Hepatocyte (in vitro differentiated cells): ENCODE data around the gene ZPLD1. TPM values are rescaled to one million over a fixed set of nuclear protein-coding genes. Genes with fewer than 3 reads are reported as not detected.

ENCODE experiments used
- DNase-seq: peaks from one replicate; pipeline ENCODE4 v3.0.0-alpha.2; 2016; ENCODE audit warnings: low spot score
- H2AFZ ChIP-seq: fragments of 200-600 bp; sonication (generic); 2 replicates; pipeline ENCODE4 v1.6.0; 2016; ENCODE audit warnings: antibody characterized with exemption, mild to moderate bottlenecking
- H3K27ac ChIP-seq: fragments of 200-600 bp; sonication (generic); 2 replicates; pipeline ENCODE4 v1.5.1; 2016; ENCODE audit warnings: mild to moderate bottlenecking
- H3K27me3 ChIP-seq: fragments of 200-600 bp; sonication (generic); 2 replicates; pipeline ENCODE4 v1.6.1; 2016
- H3K36me3 ChIP-seq: fragments of 200-600 bp; sonication (generic); replicated peaks from 2 replicates; pipeline ENCODE4 v1.5.1; 2016; ENCODE audit warnings: low read depth; ENCODE audit not compliant: insufficient read depth
- H3K4me1 ChIP-seq: fragments of 200-600 bp; sonication (generic); 2 replicates; pipeline ENCODE4 v1.5.1; 2016; ENCODE audit warnings: mild to moderate bottlenecking, moderate library complexity; ENCODE audit not compliant: insufficient read depth
- H3K4me2 ChIP-seq: fragments of 200-600 bp; sonication (generic); 2 replicates; pipeline ENCODE4 v1.6.0; 2016
- H3K4me3 ChIP-seq: fragments of 200-600 bp; sonication (generic); 2 replicates; pipeline ENCODE4 v1.5.1; 2016; ENCODE audit warnings: mild to moderate bottlenecking
- H3K79me2 ChIP-seq: fragments of 200-600 bp; sonication (generic); 2 replicates; pipeline ENCODE4 v1.6.0; 2017; ENCODE audit warnings: mild to moderate bottlenecking
- H3K9me2 ChIP-seq: fragments of 200-600 bp; sonication (generic); replicated peaks from 2 replicates; pipeline ENCODE4 v1.6.0; 2017; ENCODE audit warnings: mild to moderate bottlenecking; ENCODE audit not compliant: insufficient read depth
- H3K9me3 ChIP-seq: fragments of 200-600 bp; sonication (generic); 2 replicates; pipeline ENCODE4 v1.5.1; 2016; ENCODE audit warnings: low read depth, mild to moderate bottlenecking
- H4K20me1 ChIP-seq: fragments of 200-600 bp; sonication (generic); 2 replicates; pipeline ENCODE4 v1.6.0; 2016; ENCODE audit warnings: mild to moderate bottlenecking; ENCODE audit not compliant: insufficient read depth, poor library complexity, severe bottlenecking
- CTCF ChIP-seq: fragments of 200-600 bp; sonication (generic); IDR thresholded peaks from 2 replicates; pipeline ENCODE4 v1.5.1; 2016; ENCODE audit warnings: antibody characterized with exemption, mild to moderate bottlenecking; ENCODE audit not compliant: poor library complexity
- EZH2 ChIP-seq: fragments of 200-600 bp; sonication (generic); IDR thresholded peaks from 2 replicates; pipeline ENCODE4 v1.6.1; 2016; ENCODE audit warnings: antibody characterized with exemption, mild to moderate bottlenecking, borderline replicate concordance
- EZH2phosphoT487 ChIP-seq: fragments of 200-600 bp; sonication (generic); IDR thresholded peaks from one replicate; pipeline ENCODE4 v1.6.1; 2018; ENCODE audit warnings: antibody characterized with exemption, mild to moderate bottlenecking, low read depth, moderate library complexity; ENCODE audit not compliant: unreplicated experiment, severe bottlenecking
- WGBS: methylation state at CpG from one replicate; pipeline ENCODE4 v1.1.6; 2016; ENCODE audit warnings: low lambda C conversion rate; ENCODE audit errors: missing lambda C conversion rate; 5-methylcytosine and 5-hydroxymethylcytosine counted together
- polyA plus RNA-seq: library from polyadenylated mRNA; unstranded; fragments of >200 nt; fragmentation: Nextera tagmentation; extraction: Ambion mirVana; gene quantifications from 2 replicates; pipeline ENCODE4 v1.2.1, GENCODE V29; 2016
- total RNA-seq: library from RNA; depleted of rRNA; stranded (reverse); fragments of >200 nt; gene quantifications from 2 replicates; pipeline ENCODE4 v1.2.3, GENCODE V29; 2014

The ZPLD1 gene
- total and polyA plus RNA-seq, 2 experiments from 2014 or later: 0.30 to 0.40 TPM

GRCh38 chr3:102391491-102391890 lies 43.3 kb upstream of the ZPLD1 start:
- Histone ChIP-seq H3K4me2 (no peak overlapping the region), H3K27ac (no peak overlapping the region), H3K9me2 (no peaks in the 10 kb centered on the region), H3K36me3 (no peaks in the 10 kb centered on the region), H3K9me3 (no peaks in the 10 kb centered on the region), H3K79me2 (no peaks in the 10 kb centered on the region), H3K27me3 (no peaks in the 10 kb centered on the region), H4K20me1 (no peaks in the 10 kb centered on the region), H3K4me1 (no peaks in the 10 kb centered on the region), H2AFZ (no peak overlapping the region), H3K4me3 (no peak overlapping the region)
- 82% methylated on average over 2 of the region's 2 CpGs for WGBS
- no peak for TF ChIP-seq EZH2
- TF ChIP-seq EZH2phosphoT487: no peak
- no peak for TF ChIP-seq CTCF
- no peak for DNase-seq

- DNase-seq: no peak
- no peaks in the 10 kb centered on the region for H3K9me2 ChIP-seq
- no peaks in the 10 kb centered on the region for H3K9me3 ChIP-seq
- no peaks in the 10 kb centered on the region for H3K79me2 ChIP-seq
- H3K27ac ChIP-seq: no peak overlapping the region
- no peak overlapping the region for H2AFZ ChIP-seq
- 68% methylated on average over 1 of the region's 1 CpG for WGBS
- TF ChIP-seq EZH2phosphoT487: no peak
- no peak for TF ChIP-seq EZH2
- no peak for TF ChIP-seq CTCF
- no peaks in the 10 kb centered on the region for H4K20me1 ChIP-seq
- H3K36me3 ChIP-seq: no peaks in the 10 kb centered on the region
- H3K4me2 ChIP-seq: no peak overlapping the region
- H3K27me3 ChIP-seq: no peaks in the 10 kb centered on the region
- no peak overlapping the region for H3K4me3 ChIP-seq
- no peaks in the 10 kb centered on the region for H3K4me1 ChIP-seq
Measured at GRCh38 chr3:102394517-102394916, 40.3 kb upstream of the ZPLD1 start.

GRCh38 chr3:102398176-102398575 lies 36.6 kb upstream of the ZPLD1 start:
- no peaks in the 10 kb centered on the region for H3K36me3 ChIP-seq
- H3K27me3 ChIP-seq: no peaks in the 10 kb centered on the region
- H3K9me3 ChIP-seq: no peaks in the 10 kb centered on the region
- H3K4me3 ChIP-seq: no peak overlapping the region
- H3K4me1 ChIP-seq: no peaks in the 10 kb centered on the region
- no peaks in the 10 kb centered on the region for H4K20me1 ChIP-seq
- 80% methylated on average over 1 of the region's 1 CpG for WGBS
- H2AFZ ChIP-seq: no peak overlapping the region
- no peak for DNase-seq
- H3K27ac ChIP-seq: no peak overlapping the region
- no peaks in the 10 kb centered on the region for H3K9me2 ChIP-seq
- TF ChIP-seq EZH2phosphoT487: no peak
- no peak for TF ChIP-seq EZH2
- no peak for TF ChIP-seq CTCF
- no peak overlapping the region for H3K4me2 ChIP-seq
- no peaks in the 10 kb centered on the region for H3K79me2 ChIP-seq

GRCh38 chr3:102398666-102399065 lies 36.1 kb upstream of the ZPLD1 start:
- Histone ChIP-seq H3K4me2 (no peak overlapping the region), H3K9me2 (no peaks in the 10 kb centered on the region), H3K27me3 (no peaks in the 10 kb centered on the region), H3K79me2 (no peaks in the 10 kb centered on the region), H4K20me1 (no peaks in the 10 kb centered on the region), H3K4me1 (no peaks in the 10 kb centered on the region), H3K4me3 (no peak overlapping the region), H3K36me3 (no peaks in the 10 kb centered on the region), H3K27ac (no peak overlapping the region), H3K9me3 (no peaks in the 10 kb centered on the region), H2AFZ (no peak overlapping the region)
- 98% methylated on average over 5 of the region's 5 CpGs for WGBS
- TF ChIP-seq EZH2phosphoT487 (no peak), CTCF (no peak), EZH2 (no peak)
- DNase-seq: no peak
